ENCODE measurements around the gene NUCB2. TPM values are rescaled to one million over a fixed set of nuclear protein-coding genes. Genes with fewer than 3 reads are reported as not detected.
A peak's percentile ranks its signal among the peaks of the same experiment; 100 is the strongest.

Gene NUCB2
- total and polyA plus RNA-seq, 2 of the 13 experiments (the other 11 are each of a cell fraction or from before 2014, with no cell fraction given) = 54.2 to 82.4 TPM

DNA sequence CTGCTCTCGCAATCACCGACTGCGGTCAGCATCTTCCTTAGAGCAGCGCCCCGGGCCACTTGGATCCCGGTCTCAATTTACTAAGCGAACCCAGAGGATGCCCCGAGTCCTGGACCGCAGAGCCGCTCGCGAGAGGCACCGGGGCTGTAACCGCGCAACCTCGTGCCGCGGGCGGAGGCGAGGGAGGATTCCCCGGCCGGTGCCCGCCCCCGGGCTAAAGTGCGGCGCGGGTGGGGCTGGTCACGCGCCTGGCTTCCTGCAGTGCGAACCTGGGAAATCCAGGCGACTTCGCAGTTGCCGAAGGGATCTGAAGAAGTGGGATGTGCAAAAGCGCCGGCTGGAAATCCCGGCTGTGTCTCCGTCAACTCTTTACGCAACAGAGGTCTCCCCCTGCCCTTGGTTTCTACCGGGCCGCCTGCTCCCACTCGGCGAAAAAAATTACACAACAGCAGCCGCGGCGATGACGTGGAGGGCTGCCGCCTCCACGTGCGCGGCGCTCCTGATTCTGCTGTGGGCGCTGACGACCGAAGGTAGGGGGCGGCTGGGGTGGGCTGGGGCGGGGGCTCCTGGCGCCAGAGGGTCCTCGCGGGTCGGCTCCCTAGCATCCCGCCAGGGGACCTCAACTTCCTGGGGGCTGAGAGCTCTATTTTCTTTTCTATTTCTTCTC is 75.1 kb downstream of the NUCB2 start, which contains the start of gene NCR3LG1 (continued):
- TF ChIP-seq, protein P1, sequence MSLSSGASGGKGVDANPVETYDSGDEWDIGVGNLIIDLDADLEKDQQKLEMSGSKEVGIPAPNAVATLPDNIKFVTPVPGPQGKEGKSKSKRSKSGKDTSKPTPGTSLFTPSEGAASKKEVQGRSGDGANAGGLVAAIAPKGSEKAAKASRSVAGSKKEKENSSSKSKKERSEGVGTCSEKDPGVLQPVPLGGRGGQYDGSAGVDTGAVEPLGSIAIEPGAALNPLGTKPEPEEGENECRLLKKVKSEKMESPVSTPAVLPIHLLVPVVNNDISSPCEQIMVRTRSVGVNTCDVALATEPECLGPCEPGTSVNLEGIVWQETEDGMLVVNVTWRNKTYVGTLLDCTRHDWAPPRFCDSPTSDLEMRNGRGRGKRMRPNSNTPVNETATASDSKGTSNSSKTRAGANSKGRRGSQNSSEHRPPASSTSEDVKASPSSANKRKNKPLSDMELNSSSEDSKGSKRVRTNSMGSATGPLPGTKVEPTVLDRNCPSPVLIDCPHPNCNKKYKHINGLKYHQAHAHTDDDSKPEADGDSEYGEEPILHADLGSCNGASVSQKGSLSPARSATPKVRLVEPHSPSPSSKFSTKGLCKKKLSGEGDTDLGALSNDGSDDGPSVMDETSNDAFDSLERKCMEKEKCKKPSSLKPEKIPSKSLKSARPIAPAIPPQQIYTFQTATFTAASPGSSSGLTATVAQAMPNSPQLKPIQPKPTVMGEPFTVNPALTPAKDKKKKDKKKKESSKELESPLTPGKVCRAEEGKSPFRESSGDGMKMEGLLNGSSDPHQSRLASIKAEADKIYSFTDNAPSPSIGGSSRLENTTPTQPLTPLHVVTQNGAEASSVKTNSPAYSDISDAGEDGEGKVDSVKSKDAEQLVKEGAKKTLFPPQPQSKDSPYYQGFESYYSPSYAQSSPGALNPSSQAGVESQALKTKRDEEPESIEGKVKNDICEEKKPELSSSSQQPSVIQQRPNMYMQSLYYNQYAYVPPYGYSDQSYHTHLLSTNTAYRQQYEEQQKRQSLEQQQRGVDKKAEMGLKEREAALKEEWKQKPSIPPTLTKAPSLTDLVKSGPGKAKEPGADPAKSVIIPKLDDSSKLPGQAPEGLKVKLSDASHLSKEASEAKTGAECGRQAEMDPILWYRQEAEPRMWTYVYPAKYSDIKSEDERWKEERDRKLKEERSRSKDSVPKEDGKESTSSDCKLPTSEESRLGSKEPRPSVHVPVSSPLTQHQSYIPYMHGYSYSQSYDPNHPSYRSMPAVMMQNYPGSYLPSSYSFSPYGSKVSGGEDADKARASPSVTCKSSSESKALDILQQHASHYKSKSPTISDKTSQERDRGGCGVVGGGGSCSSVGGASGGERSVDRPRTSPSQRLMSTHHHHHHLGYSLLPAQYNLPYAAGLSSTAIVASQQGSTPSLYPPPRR (CRISPR knock-in tag; IDR thresholded peaks at IDR 0.05; ENCODE audit: borderline replicate concordance) = peak; percentile 48; the same call in 1 of the 2 replicates
- TF ChIP-seq REXO4 (CRISPR knock-in tag; IDR thresholded peaks at IDR 0.05; ENCODE audit: borderline replicate concordance) (0 out of 2 replicates have a peak, but pooled peaks have one; percentile 39), WIZ (CRISPR knock-in tag; IDR thresholded peaks at IDR 0.05) (0 out of 2 replicates have a peak, but pooled peaks have one; percentile 32), PHF21A (CRISPR knock-in tag; IDR thresholded peaks at IDR 0.05) (peak; percentile 61; the same call in 1 of the 2 replicates), KLF15 (CRISPR knock-in tag; IDR thresholded peaks at IDR 0.05; ENCODE audit: borderline replicate concordance) (peak; percentile 83)
